NCI-H128 (cell line): ENCODE data around the gene RAB6C.
"Not testable (repeated sequence)": the region's sequence is repeated elsewhere in the genome, so short reads cannot be mapped to it uniquely, and the experiment has no call there.

ENCODE experiments used
- DNase-seq: peaks from one replicate; lab custom pipeline; 2025; ENCODE audit not compliant: unreplicated experiment; lab: John Stamatoyannopoulos, UW

RAB6C gene

GRCh38 chr2:129979629-129980155 is at the start of gene RAB6C:
Gene RAB6C (plus strand): TSS chr2:129979666. CDS start chr2:129980116, 450 bp downstream.
- DNase-seq, result not testable (repeated sequence)

GRCh38 chr2:129930451-129930850 is 49.0 kb upstream of the RAB6C start:
- DNase-seq, result no peak

- not testable (repeated sequence) for DNase-seq
These were observed 46.1 kb upstream of the RAB6C start for GRCh38 chr2:129933387-129933786.

GRCh38 chr2:129934044-129934822 is 45.2 kb upstream of the RAB6C start:
- DNase-seq, result no peak

GRCh38 chr2:129935118-129935517 is 44.3 kb upstream of the RAB6C start:
- no peak for DNase-seq

GRCh38 chr2:129936334-129936934 is 43.0 kb upstream of the RAB6C start:
- DNase-seq, result no peak

DNA sequence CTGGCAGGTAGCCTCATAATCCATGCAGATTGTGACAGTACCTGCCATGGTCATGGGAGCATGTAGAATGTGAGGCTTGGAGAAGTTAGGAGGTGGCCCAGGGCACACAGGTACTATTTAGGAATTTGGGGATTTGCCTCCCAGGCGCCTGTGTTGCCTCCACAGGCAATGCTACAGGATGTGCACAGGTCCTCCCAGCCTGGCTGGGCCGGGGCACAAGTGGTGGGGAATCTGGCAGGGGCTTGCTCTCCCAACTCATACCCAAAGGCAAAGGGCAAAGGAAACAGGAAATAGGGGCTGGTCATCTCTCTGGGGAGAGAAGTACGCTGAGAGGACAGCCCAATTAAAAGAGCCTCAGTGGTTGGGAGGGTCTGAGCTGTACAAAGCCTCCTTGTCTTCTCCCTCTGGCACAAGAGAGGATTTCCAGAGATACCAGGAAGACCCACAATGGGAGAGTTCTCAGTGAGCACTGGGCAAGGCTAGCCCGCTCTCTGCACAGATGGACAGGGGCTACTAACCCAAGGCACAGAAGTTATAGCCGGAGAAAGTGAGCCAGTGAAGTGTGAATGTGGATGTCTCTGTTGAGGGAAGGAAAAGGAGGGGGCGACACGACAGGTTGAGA is 40.5 kb upstream of the RAB6C start:
- not testable (repeated sequence) for DNase-seq

GRCh38 chr2:129943456-129943855 is 36.0 kb upstream of the RAB6C start:
- DNase-seq, result not testable (repeated sequence)

- no peak for DNase-seq
These were observed 33.9 kb upstream of the RAB6C start for GRCh38 chr2:129945557-129945956.

DNA sequence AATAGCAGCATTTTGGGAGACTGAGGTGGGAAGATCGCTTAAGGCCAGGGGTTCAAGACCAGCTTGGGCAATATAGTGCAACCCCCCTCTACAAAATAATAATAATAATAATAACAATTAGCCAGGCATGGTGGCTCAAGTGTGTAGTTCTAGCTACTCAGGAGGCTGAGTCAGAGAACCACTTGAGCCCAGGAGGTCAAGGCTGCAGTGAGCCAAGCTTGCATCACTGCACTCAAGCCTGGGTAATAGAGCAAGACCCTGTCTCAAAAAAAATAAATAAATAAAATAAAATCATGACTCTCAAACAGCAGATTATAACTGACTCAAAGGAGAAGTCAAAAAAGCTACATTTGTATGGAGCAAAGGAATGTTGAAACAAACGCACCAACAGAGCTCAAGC is 31.8 kb upstream of the RAB6C start:
- DNase-seq, result not testable (repeated sequence)

GRCh38 chr2:129956171-129956570 is 23.3 kb upstream of the RAB6C start:
- not testable (repeated sequence) for DNase-seq

DNA sequence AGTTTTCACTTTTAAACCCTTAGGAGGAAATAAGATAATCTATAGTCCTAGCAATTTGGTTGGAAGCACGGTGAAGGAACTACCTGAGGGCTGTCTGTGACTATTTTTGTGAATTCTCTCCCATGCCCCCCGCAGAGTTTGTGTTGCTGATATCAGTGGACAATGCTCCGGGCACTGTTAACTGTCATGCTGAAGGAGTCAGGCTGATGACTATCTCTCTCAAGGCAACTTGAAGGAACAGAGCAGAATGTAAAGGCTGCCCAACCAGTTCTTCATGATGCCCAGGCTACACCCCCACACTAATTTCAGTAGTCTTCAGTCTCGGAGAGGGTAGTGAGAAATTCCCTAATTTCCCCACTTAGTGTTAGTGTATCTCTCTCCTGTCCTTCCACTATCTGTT is 21.6 kb upstream of the RAB6C start:
- DNase-seq, result no peak

- DNase-seq, result not testable (repeated sequence)
These were observed 20.7 kb upstream of the RAB6C start for GRCh38 chr2:129958736-129959135.

GRCh38 chr2:129968605-129969004 is 10.9 kb upstream of the RAB6C start:
- not testable (repeated sequence) for DNase-seq

GRCh38 chr2:129975016-129975774 is 4.3 kb upstream of the RAB6C start:
- no peak for DNase-seq

- not testable (repeated sequence) for DNase-seq
These were observed 2.5 kb upstream of the RAB6C start for GRCh38 chr2:129976969-129977368.

GRCh38 chr2:129977986-129978385 is 1.5 kb upstream of the RAB6C start:
- DNase-seq, result no peak

DNA sequence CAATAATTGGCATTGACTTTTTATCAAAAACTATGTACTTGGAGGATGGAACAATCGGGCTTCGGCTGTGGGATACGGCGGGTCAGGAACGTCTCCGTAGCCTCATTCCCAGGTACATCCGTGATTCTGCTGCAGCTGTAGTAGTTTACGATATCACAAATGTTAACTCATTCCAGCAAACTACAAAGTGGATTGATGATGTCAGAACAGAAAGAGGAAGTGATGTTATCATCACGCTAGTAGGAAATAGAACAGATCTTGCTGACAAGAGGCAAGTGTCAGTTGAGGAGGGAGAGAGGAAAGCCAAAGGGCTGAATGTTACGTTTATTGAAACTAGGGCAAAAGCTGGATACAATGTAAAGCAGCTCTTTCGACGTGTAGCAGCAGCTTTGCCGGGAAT is 780 bp downstream of the RAB6C start:
- not testable (repeated sequence) for DNase-seq

GRCh38 chr2:129981689-129982088 is 2.2 kb downstream of the RAB6C start:
- DNase-seq, result not testable (repeated sequence)

DNA sequence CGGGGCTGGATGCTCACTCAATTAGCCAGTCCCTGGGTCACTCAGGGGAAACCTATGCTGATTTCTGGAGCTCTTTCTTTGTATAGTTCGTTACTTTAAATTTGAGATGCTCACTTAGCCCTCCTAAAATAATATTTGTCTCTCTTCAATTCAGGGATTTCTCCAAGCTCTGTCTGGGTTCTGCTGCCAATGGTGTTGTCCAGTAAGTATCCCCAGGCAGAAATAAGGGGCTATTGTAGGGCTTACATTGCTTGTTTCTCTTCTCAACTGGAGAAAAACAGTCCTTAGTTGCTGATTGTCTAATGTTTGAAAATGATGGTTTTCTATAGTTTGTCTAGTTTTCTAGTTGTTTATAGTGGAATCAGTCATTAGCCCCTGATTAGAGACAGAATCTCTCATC is 5.0 kb downstream of the RAB6C start:
- DNase-seq, result no peak

GRCh38 chr2:129992415-129993006 is 13.0 kb downstream of the RAB6C start:
- not testable (repeated sequence) for DNase-seq
